Ovary (tissue), 3 donors: ENCODE data around the gene PBX1.

Source experiments
- EP300 ChIP-seq: sonication (generic); formaldehyde crosslinking; IDR thresholded peaks from one replicate; pipeline ENCODE4 v1.6.1; 2017; ENCODE audit warnings: antibody characterized with exemption
- TF ChIP-seq, protein P1 (sequence below), 3 donors: fragments of 450-650 bp in 2 of 3; fragments of 200-600 bp in 1 of 3; IDR thresholded peaks; one replicate each; pipeline versions ENCODE4 v1.5.1 to v1.8.0; 2016 to 2022; ENCODE audit warnings: antibody characterized with exemption in 3 of 3, mild to moderate bottlenecking in 1 of 3
- donor health status: DM: no; HTN: no; CAD: no.

- TF ChIP-seq, protein P1, sequence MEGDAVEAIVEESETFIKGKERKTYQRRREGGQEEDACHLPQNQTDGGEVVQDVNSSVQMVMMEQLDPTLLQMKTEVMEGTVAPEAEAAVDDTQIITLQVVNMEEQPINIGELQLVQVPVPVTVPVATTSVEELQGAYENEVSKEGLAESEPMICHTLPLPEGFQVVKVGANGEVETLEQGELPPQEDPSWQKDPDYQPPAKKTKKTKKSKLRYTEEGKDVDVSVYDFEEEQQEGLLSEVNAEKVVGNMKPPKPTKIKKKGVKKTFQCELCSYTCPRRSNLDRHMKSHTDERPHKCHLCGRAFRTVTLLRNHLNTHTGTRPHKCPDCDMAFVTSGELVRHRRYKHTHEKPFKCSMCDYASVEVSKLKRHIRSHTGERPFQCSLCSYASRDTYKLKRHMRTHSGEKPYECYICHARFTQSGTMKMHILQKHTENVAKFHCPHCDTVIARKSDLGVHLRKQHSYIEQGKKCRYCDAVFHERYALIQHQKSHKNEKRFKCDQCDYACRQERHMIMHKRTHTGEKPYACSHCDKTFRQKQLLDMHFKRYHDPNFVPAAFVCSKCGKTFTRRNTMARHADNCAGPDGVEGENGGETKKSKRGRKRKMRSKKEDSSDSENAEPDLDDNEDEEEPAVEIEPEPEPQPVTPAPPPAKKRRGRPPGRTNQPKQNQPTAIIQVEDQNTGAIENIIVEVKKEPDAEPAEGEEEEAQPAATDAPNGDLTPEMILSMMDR (IDR thresholded peaks at IDR 0.05): no peak
- TF ChIP-seq EP300: no peak
Measured at GRCh38 chr1:164739189-164739588, 180.2 kb downstream of the PBX1 start.
